ENCODE measurements around the gene CHFR.

CHFR gene

DNA sequence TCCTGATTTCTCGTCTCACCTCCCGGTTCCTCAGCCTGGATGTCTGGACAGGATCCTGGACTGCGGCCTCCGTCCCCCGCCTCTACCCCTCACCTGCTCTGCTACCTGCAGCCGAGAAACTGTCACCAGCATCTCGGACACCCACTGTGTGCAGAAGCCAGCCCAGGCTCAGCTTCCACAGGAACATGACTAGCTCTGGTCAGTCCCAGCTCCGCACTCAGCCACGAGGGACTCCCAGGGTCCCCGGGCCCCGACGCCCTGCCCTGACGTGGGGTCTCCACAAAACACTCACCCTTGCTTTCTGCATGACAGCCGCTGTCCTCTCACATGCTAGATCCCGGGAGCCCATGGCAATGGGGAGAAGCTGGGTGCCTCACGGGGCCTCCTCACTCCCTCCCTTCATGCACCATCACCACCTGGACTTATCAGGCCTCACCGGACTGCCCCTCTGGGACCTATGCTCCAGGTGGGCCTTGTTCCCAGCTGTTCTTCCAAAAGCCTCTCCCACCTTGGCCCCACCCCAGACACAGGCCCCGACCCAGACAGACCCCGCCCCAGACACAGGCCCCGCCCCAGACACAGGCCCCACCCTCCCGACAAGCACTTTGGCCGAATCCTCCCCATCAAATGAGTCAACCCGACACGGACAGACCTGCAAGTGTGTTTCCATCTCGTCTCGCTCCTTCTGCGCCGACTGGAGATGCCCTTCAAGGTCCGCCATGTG lies 98.9 kb downstream of the CHFR start:
- no peaks in the 10 kb centered on the region for H3K4me1 ChIP-seq (ENCODE audit: control insufficient read depth, insufficient read depth, low read length)
- no peak overlapping the region for H3K9ac ChIP-seq (ENCODE audit: low read depth, low read length)
- H3K9me3 ChIP-seq (ENCODE audit: control insufficient read depth, insufficient read depth, low read length) = no peaks in the 10 kb centered on the region
- no peaks in the 10 kb centered on the region for H3K27me3 ChIP-seq (ENCODE audit: control insufficient read depth, insufficient read depth, low read length)
- H3K27ac ChIP-seq (ENCODE audit: low read depth, low read length) = no peak overlapping the region
- peaks cover 49% of the 10 kb centered on the region for H3K36me3 ChIP-seq (ENCODE audit: control insufficient read depth, insufficient read depth, low read length)
- H3K4me3 ChIP-seq (ENCODE audit: low read depth, low read length) = no peak overlapping the region

- Histone ChIP-seq H3K36me3 (ENCODE audit: control insufficient read depth, insufficient read depth, low read length) (peaks cover 56% of the 10 kb centered on the region), H3K4me3 (ENCODE audit: low read depth, low read length) (no peak overlapping the region), H3K4me1 (ENCODE audit: control insufficient read depth, insufficient read depth, low read length) (no peaks in the 10 kb centered on the region)
Measured at GRCh38 chr12:132787877-132788276, 99.5 kb downstream of the CHFR start.

GRCh38 chr12:132786192-132786591 lies 101.2 kb downstream of the CHFR start:
- no peak overlapping the region for H3K27ac ChIP-seq (ENCODE audit: low read depth, low read length)
- peaks cover 64% of the 10 kb centered on the region for H3K36me3 ChIP-seq (ENCODE audit: control insufficient read depth, insufficient read depth, low read length)

More at GRCh38 chr12:132787877-132788276, 99.5 kb downstream of the CHFR start:
- no peak overlapping the region for H3K9ac ChIP-seq (ENCODE audit: low read depth, low read length)
- H3K27ac ChIP-seq (ENCODE audit: low read depth, low read length) = no peak overlapping the region
- no peaks in the 10 kb centered on the region for H3K27me3 ChIP-seq (ENCODE audit: control insufficient read depth, insufficient read depth, low read length)
- H3K9me3 ChIP-seq (ENCODE audit: control insufficient read depth, insufficient read depth, low read length) = no peaks in the 10 kb centered on the region

DNA sequence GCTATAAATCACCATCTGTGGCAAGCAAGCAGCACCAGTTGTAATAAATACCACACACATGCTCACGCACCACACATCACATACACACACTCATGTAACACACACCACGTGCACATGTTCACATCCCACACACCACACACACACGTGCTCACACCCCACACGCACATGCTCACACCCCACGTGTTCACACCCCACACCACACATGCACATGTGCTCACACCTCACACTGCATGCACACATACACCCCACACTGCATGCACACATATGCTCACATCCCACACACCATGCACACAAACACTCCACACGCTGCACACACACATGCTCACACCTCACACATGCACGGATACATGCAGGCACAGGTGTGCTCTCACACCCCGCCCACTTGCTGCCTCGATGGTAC lies 102.8 kb downstream of the CHFR start:
- H3K9me3 ChIP-seq (ENCODE audit: control insufficient read depth, insufficient read depth, low read length) = no peaks in the 10 kb centered on the region
- H3K4me1 ChIP-seq (ENCODE audit: control insufficient read depth, insufficient read depth, low read length) = no peaks in the 10 kb centered on the region
- no peaks in the 10 kb centered on the region for H3K27me3 ChIP-seq (ENCODE audit: control insufficient read depth, insufficient read depth, low read length)
- no peak overlapping the region for H3K4me3 ChIP-seq (ENCODE audit: low read depth, low read length)
- H3K36me3 ChIP-seq (ENCODE audit: control insufficient read depth, insufficient read depth, low read length) = peaks cover 76% of the 10 kb centered on the region
- H3K9ac ChIP-seq (ENCODE audit: low read depth, low read length) = no peak overlapping the region
- no peak overlapping the region for H3K27ac ChIP-seq (ENCODE audit: low read depth, low read length)

More at GRCh38 chr12:132786192-132786591, 101.2 kb downstream of the CHFR start:
- no peak overlapping the region for H3K4me3 ChIP-seq (ENCODE audit: low read depth, low read length)
- no peak overlapping the region for H3K9ac ChIP-seq (ENCODE audit: low read depth, low read length)
- H3K27me3 ChIP-seq (ENCODE audit: control insufficient read depth, insufficient read depth, low read length) = no peaks in the 10 kb centered on the region
- no peaks in the 10 kb centered on the region for H3K9me3 ChIP-seq (ENCODE audit: control insufficient read depth, insufficient read depth, low read length)
- no peaks in the 10 kb centered on the region for H3K4me1 ChIP-seq (ENCODE audit: control insufficient read depth, insufficient read depth, low read length)

DNA sequence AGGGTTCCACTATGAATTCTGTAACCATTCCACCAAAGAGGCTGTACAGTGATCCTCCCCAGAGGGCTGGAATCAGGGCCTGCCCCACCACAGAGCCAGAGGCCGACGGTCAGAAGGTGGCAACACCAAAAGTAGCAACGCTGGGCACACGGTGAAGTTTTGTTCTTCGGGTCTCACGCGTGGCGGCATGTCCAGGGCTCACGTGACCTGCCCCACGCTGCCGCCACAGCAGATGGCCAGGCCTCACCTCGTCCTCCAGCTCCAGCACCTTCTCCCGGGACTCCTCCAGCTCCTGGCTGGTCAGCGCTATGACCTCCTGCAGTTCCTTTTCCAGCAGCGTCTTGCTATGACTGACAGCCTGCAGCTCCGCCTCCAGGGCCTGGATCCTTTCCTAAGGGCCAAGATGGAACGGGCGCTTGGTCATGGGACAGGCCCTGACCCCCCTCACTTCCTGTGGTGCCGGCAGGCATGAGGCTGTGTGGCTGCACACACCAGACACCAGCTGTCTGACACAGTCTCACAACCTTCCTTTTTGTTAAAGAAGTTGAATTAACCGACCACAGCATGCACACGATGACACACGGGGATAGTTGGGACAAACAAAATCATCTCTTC lies 103.4 kb downstream of the CHFR start:
- H3K27ac ChIP-seq (ENCODE audit: low read depth, low read length) = no peak overlapping the region
- H3K36me3 ChIP-seq (ENCODE audit: control insufficient read depth, insufficient read depth, low read length) = peaks cover 71% of the 10 kb centered on the region
- H3K9me3 ChIP-seq (ENCODE audit: control insufficient read depth, insufficient read depth, low read length) = no peaks in the 10 kb centered on the region
- no peak overlapping the region for H3K9ac ChIP-seq (ENCODE audit: low read depth, low read length)
- H3K4me3 ChIP-seq (ENCODE audit: low read depth, low read length) = no peak overlapping the region
- H3K4me1 ChIP-seq (ENCODE audit: control insufficient read depth, insufficient read depth, low read length) = no peaks in the 10 kb centered on the region
- H3K27me3 ChIP-seq (ENCODE audit: control insufficient read depth, insufficient read depth, low read length) = no peaks in the 10 kb centered on the region
